Measurements from ENCODE around the gene CXCL8. TPM values are rescaled to one million over a fixed set of nuclear protein-coding genes. Genes with fewer than 3 reads are reported as not detected.

The CXCL8 gene
- total and polyA plus RNA-seq, 2 of the 8 experiments (the other 6 are each of a cell fraction or from before 2014, with no cell fraction given) = not detected

DNA sequence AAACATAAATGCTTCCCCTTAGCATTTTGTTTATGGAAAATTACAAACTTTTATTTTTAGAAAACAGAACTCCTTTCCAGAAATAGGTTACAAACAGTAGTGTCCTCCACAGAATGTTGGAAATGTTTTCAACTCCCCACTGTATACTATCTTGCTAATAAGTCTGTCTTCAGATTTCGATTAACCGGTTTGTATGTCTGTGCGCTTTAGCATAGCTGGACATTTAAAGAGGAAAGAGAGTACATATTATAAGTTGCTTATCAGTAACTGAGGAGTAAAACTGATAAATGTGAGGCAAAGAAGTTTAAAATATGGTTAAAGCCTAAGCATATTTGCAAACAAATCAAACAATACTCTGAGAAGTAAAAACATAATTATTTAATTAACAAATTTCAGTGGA, 3.4 kb downstream of the CXCL8 start:
- no peaks in the 10 kb centered on the region for H3K9me3 ChIP-seq (ENCODE audit: insufficient read depth in 2 of 2, low read depth in 1 of 2, low read length in 1 of 2)
- no peaks in the 10 kb centered on the region for H3K36me3 ChIP-seq (ENCODE audit: control insufficient read depth in 2 of 4, insufficient read depth in 4 of 4, low read length in 3 of 4)
- no peaks in the 10 kb centered on the region for H3K79me2 ChIP-seq (ENCODE audit: control insufficient read depth in 1 of 2, insufficient read depth in 2 of 2, low read length in 2 of 2)
- CTCF ChIA-PET (ENCODE audit: partially characterized antibody) = interaction anchor here (0.9 kb wide), 1 partner anchor 14 kb away, joined by 4 read pairs; no protein-coding TSS in a partner anchor
- H3K4me2 ChIP-seq (ENCODE audit: insufficient read depth in 1 of 2, low read depth in 2 of 2, low read length in 2 of 2) = no peak overlapping the region
- no peak overlapping the region for H3K27ac ChIP-seq (ENCODE audit: low read depth, low read length)
- no peak overlapping the region for H3K23ac ChIP-seq (ENCODE audit: insufficient read length)
- H3K4me3 ChIP-seq (ENCODE audit: extremely low read depth in 1 of 4, insufficient read depth in 2 of 4, low read depth in 3 of 4, low read length in 4 of 4) = no peak overlapping the region
- no peak overlapping the region for H3K4ac ChIP-seq (replicated peaks; ENCODE audit: insufficient read length, low read depth, low read length)
- WGBS, 2 experiments (ENCODE audit: extremely low coverage in 1 of 2, insufficient coverage in 1 of 2, insufficient read length in 1 of 2, insufficient replicate concordance in 2 of 2, low coverage in 1 of 2, low lambda C conversion rate in 2 of 2, missing lambda C conversion rate in 1 of 2) = 85% methylated on average over 3 of the region's 3 CpGs; no CpG with 5 or more reads in 1 of the 2 experiments
- H2AK5ac ChIP-seq (ENCODE audit: low read depth, low read length) = no peak overlapping the region
- no peak overlapping the region for H2BK5ac ChIP-seq (ENCODE audit: low read depth, low read length)
- H4K91ac ChIP-seq (replicated peaks; ENCODE audit: insufficient read length, low read length) = no peak overlapping the region
- H3K56ac ChIP-seq (replicated peaks; ENCODE audit: insufficient read length, low read depth, low read length) = no peak overlapping the region
- no peak overlapping the region for H2BK12ac ChIP-seq (ENCODE audit: low read depth, low read length)
- H2BK15ac ChIP-seq (ENCODE audit: low read length) = no peak overlapping the region
- H3K27me3 ChIP-seq (replicated peaks in 1 of 4; ENCODE audit: control insufficient read depth in 3 of 4, extremely low read depth in 1 of 4, insufficient read depth in 3 of 4, low read length in 3 of 4) = no peaks in the 10 kb centered on the region
- no peak overlapping the region for H4K5ac ChIP-seq (ENCODE audit: insufficient read length, low read depth, low read length)
- H4K8ac ChIP-seq (ENCODE audit: extremely low read depth, insufficient read depth, low read length) = no peak overlapping the region
- no peak overlapping the region for H3K9ac ChIP-seq (replicated peaks in 1 of 4; ENCODE audit: extremely low read depth in 1 of 4, low read depth in 3 of 4, low read length in 3 of 4)
- no peak overlapping the region for H2BK20ac ChIP-seq (ENCODE audit: low read length)
- H3K4me1 ChIP-seq (replicated peaks in 1 of 4; ENCODE audit: control insufficient read depth in 3 of 4, insufficient read depth in 4 of 4, low read length in 3 of 4) = no peaks in the 10 kb centered on the region
- H3K23me2 ChIP-seq (ENCODE audit: low read depth, low read length) = no peaks in the 10 kb centered on the region
- no peak overlapping the region for H3K14ac ChIP-seq (ENCODE audit: insufficient read length)
- H2AFZ ChIP-seq (ENCODE audit: low read length) = no peak overlapping the region
- no peak overlapping the region for H3K18ac ChIP-seq (ENCODE audit: extremely low read depth, low read length)
- H4K20me1 ChIP-seq (replicated peaks in 1 of 2; ENCODE audit: control insufficient read depth in 1 of 2, insufficient read depth in 2 of 2, low read length in 2 of 2) = no peaks in the 10 kb centered on the region
- no peak for DNase-seq (ENCODE audit: low read depth in 1 of 2, low spot score in 2 of 2)
- POLR2A ChIA-PET (ENCODE audit: partially characterized antibody) = no interaction called here
- H3K79me1 ChIP-seq (ENCODE audit: low read depth, low read length) = no peaks in the 10 kb centered on the region
- no peak for FAIRE-seq
- no peak overlapping the region for H2BK120ac ChIP-seq (replicated peaks; ENCODE audit: low read depth, low read length)
- no peak for TF ChIP-seq BRCA1 (IDR thresholded peaks at IDR 0.05; ENCODE audit: low read depth, low read length)
- no peak for TF ChIP-seq BCL11A (IDR thresholded peaks at IDR 0.05; ENCODE audit: low read depth in 2 of 2, low read length in 2 of 2)
- TF ChIP-seq TAF1 (IDR thresholded peaks at IDR 0.05; ENCODE audit: low read depth, low read length) = no peak
- no peak for TF ChIP-seq SP1 (IDR thresholded peaks at IDR 0.05; ENCODE audit: low read depth, low read length)
- TF ChIP-seq EP300 (IDR thresholded peaks at IDR 0.05; ENCODE audit: borderline replicate concordance in 1 of 2, low read depth in 2 of 2, low read length in 2 of 2) = no peak
- TF ChIP-seq, protein P1, sequence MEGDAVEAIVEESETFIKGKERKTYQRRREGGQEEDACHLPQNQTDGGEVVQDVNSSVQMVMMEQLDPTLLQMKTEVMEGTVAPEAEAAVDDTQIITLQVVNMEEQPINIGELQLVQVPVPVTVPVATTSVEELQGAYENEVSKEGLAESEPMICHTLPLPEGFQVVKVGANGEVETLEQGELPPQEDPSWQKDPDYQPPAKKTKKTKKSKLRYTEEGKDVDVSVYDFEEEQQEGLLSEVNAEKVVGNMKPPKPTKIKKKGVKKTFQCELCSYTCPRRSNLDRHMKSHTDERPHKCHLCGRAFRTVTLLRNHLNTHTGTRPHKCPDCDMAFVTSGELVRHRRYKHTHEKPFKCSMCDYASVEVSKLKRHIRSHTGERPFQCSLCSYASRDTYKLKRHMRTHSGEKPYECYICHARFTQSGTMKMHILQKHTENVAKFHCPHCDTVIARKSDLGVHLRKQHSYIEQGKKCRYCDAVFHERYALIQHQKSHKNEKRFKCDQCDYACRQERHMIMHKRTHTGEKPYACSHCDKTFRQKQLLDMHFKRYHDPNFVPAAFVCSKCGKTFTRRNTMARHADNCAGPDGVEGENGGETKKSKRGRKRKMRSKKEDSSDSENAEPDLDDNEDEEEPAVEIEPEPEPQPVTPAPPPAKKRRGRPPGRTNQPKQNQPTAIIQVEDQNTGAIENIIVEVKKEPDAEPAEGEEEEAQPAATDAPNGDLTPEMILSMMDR (IDR thresholded peaks at IDR 0.05; ENCODE audit: control extremely low read depth in 1 of 3, insufficient read depth in 1 of 3, low read depth in 1 of 3, low read length in 3 of 3) = no peak
- no peak for TF ChIP-seq SIN3A (conservative IDR thresholded peaks at IDR 0.05 in 1 of 2, IDR thresholded peaks at IDR 0.05 in 1 of 2; ENCODE audit: low read depth in 1 of 2, low read length in 2 of 2)
- no peak for TF ChIP-seq TEAD4 (IDR thresholded peaks at IDR 0.05; ENCODE audit: low read depth, low read length)

Data from H1 (cell line).